Measurements from ENCODE around the gene SMYD4.
"Not testable (repeated sequence)": the region's sequence is repeated elsewhere in the genome, so short reads cannot be mapped to it uniquely, and the experiment has no call there.

Gene SMYD4, protein sequence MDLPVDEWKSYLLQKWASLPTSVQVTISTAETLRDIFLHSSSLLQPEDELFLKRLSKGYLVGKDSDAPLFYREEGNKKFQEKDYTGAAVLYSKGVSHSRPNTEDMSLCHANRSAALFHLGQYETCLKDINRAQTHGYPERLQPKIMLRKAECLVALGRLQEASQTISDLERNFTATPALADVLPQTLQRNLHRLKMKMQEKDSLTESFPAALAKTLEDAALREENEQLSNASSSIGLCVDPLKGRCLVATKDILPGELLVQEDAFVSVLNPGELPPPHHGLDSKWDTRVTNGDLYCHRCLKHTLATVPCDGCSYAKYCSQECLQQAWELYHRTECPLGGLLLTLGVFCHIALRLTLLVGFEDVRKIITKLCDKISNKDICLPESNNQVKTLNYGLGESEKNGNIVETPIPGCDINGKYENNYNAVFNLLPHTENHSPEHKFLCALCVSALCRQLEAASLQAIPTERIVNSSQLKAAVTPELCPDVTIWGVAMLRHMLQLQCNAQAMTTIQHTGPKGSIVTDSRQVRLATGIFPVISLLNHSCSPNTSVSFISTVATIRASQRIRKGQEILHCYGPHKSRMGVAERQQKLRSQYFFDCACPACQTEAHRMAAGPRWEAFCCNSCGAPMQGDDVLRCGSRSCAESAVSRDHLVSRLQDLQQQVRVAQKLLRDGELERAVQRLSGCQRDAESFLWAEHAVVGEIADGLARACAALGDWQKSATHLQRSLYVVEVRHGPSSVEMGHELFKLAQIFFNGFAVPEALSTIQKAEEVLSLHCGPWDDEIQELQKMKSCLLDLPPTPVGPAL

DNA sequence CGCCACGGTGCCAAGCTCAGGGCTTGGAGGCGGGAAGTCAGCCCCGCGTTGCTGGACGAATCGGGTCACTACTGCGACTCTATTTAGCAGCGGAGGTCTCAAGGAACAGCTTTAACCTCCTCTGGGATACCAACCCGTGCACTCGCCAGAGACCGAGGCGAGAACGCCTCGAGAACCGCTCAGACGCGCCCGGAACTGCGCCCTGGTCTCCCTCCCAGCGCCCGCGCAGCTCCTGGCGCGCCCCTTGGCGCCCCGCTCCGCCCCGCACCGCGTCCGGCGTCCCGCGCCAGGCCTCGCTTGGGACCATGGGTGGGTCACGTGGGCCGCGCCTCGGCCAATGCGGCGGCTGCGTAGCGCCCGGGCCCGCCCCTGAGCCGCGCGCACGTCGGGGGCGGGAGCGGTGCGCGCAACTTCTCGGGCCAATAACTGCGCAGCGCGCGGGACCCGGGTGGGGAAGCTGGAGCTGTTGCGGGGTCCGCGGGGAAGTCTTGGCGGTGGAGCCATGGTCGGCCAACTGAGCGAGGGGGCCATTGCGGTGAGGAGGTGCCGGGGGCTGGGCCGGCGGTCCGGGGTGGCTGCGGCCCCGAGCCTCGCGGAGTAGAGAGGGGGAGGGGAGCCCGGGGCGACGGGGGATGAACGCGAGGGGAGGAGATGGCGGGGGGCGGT lies at the start of gene SMYD4, which contains the start of gene RPA1:
Gene SMYD4 (minus strand): TSS at position 311 of the 666 bp plus-strand sequence. CDS start 1,908 bp downstream, outside the sequence.
Gene RPA1 (plus strand): TSS at position 414 of the 666 bp plus-strand sequence. CDS start 89 bp downstream, at position 503.
- DNase-seq = peak; percentile 90

- no peak for DNase-seq
Observed at GRCh38 chr17:1878419-1879121, 48.9 kb upstream of the SMYD4 start.

- no peak for DNase-seq
Observed at GRCh38 chr17:1875597-1875996, 45.9 kb upstream of the SMYD4 start.

DNA sequence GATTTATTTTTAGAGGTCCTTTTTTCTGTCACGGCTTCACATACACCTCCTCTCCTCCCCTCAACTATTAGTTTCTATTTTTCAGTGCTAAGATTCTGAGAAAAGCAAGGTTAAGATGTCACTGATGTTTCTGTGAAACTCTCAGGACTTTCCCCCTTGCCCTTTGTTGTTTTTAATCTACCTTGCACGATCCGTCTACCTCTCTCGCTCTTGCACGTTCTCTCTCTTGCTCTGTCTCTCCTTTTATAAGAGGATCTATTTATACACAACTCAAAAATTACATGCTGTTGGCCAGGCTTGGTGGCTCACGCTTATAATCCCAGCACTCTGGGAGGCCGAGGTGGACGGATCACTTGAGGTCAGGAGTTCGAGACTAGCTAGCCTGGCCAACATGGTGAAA lies 43.7 kb upstream of the SMYD4 start:
- no peak for DNase-seq

- no peak for DNase-seq
Observed at GRCh38 chr17:1872976-1873375, 43.3 kb upstream of the SMYD4 start.

- DNase-seq = no peak
Observed at GRCh38 chr17:1872254-1872653, 42.6 kb upstream of the SMYD4 start.

DNA sequence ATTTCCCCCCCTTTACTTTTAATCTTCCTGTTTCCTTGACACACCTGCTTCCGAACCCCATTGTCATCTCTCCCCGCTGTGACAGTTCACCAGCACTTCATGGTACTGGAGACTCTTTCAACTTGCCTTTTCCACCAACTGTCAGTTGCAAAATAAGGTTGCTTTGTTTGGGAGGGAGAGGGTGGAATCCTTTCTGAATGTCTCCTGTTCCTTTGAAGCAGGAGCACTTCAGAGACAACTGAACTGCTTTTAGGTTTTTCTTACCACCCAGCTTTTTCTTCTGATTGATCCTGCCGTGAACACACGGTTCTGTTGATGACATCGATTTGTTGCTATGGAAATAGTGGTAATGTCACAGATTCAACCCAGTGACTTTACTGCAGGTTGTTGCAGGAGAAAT lies 42.1 kb upstream of the SMYD4 start:
- DNase-seq = no peak

GRCh38 chr17:1870592-1870991 lies 40.9 kb upstream of the SMYD4 start:
- no peak for DNase-seq

DNA sequence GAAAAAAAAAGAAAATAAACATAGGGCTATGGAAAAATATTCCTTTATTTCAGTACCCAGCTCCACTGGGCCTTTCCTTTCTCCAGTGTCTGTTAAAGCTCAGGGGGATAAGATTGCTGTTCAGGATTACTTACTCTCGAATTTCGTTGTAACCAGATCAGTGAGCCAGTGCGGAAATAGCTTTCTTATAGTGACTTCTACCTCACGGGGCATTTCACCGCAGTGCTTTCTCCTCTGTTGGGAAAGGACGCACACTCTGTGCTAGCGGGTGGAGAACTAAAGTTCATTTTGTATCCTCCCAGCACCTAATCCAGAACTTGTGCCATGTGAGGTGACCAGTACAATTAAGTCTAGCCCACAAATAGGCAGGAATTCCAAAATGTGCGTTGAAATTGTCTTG lies 38.4 kb upstream of the SMYD4 start:
- no peak for DNase-seq

DNA sequence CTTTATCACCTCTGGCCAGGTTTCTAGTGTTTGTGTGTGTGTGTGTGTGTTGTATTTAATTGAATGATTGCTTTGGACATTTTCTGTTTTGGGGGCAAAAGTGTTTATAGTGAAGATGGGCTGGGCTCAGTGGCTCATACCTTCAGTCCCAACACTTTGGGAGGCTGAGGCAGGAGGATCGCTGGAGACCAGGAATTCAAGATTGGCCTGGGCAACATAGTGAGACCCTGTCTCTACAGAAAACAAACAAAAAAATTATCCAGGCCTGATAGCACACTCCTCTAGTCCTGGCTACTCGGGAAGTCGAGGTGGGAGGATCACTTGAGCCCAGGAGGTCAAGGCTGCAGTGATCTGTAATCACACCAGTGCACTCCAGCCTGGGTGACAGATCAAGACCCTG lies 37.6 kb upstream of the SMYD4 start:
- DNase-seq = no peak

DNA sequence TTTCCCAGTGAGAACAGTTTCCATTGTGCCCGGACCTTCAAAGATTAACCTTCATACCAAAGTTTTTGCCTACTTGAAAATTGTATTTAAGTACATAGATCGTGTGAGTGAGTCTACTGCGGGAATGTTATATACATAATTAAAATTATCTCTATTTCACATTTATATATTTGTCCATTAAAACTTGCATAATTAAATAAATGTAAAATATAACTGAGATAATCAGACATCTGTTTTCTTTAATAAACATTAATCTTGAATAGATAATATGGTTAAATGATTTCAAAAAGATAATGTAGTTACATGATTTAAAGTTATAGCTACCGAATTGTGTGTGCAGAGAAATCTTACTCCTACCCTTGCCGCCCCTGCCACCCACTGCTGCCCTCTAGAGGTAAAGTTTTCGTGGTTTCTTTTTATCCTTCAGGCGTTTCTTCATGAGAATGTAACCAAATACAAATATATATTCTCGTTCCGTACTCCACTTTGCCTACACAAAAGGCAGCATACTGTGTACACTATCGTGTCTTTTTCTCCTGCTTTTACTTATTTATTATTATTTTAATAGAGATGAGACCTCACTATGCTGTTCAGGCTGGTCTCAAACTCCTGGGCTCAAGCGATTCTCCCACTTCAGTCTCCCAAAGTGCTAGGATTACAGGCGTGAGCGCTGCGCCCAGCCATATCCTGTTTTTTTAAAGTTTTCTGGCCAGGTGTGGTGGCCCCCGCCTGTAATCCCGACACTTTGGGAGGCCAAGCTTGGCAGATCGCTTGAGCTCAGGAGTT lies 35.7 kb upstream of the SMYD4 start:
- no peak for DNase-seq

GRCh38 chr17:1861391-1862010 lies 31.8 kb upstream of the SMYD4 start:
- no peak for DNase-seq

- DNase-seq = no peak
Observed at GRCh38 chr17:1860978-1861377, 31.3 kb upstream of the SMYD4 start.

GRCh38 chr17:1856462-1856861 lies 26.8 kb upstream of the SMYD4 start:
- not testable (repeated sequence) for DNase-seq

DNA sequence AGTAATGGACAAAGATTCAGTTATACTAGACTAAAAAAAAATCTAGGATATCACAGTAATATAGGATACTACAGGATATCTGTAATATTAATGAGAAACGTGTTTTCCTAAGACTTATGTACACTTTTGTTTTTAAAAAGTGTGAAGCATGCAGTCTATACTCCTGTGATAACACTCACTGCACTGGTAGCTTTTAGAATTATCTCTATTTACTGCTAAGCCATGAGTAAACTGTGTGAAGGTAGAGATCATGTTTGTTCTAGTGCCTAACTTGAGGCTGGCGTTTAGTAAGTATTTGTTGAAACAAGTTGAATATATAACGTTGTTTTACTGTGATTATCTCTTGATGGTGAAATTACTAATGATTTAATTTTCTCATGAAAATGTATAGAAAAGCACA lies 24.0 kb upstream of the SMYD4 start:
- no peak for DNase-seq

GRCh38 chr17:1852327-1852726 lies 22.6 kb upstream of the SMYD4 start:
- no peak for DNase-seq

GRCh38 chr17:1847191-1847590 lies 17.5 kb upstream of the SMYD4 start:
- DNase-seq = no peak

- DNase-seq = no peak
Observed at GRCh38 chr17:1843947-1844346, 14.2 kb upstream of the SMYD4 start.

- no peak for DNase-seq
Observed at GRCh38 chr17:1839516-1839915, 9.8 kb upstream of the SMYD4 start.

DNA sequence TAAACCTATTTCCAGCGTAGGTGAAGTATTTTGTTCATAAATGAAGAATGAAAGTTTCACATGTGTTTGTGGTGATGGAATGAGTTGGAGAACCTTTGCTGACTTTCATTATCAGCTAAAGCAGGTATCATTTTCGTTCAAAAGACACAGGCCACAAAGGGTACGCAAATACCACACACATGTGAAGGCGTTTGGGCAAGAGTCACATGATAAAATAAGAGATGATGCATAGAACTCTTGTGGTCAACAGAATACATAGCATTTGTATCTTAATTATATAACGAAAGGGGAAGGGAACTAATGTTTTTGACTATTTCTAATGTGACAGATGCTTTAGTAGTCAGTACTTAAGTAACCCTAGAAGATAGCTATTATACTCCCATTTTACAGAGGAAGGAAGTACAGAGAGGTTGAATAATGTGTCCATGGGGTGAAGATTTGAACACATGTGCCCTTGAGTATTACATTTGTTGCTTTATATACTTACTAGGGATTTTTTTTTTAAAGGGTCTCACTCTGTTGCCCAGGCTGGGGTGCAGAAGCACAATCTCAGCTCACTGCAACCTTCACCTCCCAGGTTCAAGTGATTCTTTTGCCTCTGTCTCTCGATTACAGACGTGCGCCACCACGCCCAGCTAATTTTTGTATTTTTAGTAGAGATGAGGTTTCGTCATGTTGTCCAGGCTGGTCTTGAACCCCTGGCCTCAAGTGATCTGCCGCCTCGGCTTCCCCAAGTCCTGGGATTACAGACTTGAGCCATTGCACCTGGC lies 4.9 kb upstream of the SMYD4 start:
- DNase-seq = no peak

DNA sequence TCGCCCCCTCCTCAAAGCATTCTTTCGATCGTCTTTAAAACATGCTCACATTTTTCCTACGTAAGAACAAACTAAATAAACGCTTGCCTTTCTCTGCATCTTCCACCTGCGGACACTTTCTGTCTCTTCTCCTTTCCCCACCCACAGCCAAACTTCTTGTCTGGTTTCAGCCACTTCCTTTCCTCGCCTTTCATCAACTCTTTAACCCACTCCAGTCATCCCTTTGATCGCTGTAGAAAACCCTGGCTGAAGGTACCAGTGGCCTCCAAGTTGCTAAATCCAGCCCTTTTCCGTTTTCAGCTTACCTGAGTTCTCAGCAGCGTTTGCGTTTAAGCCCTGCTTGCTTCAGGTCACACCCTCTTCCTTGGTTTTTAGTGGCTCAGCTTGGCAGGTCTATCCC lies 586 bp upstream of the SMYD4 start:
- peak; percentile 15 for DNase-seq

Data from midbrain (tissue), 1 donor.